GM13977 (cell line): ENCODE data around the gene SZRD1.

Experiments
- DNase-seq: peaks from one replicate; pipeline ENCODE4 v3.0.0; 2012; ENCODE audit warnings: low spot score
- in situ Hi-C: fragments of 300-500 bp; cut with MboI; formaldehyde crosslinking; loops from one replicate; pipeline ENCODE4 v1.12.0; 2022; ENCODE audit warnings: low sequenced_read_pairs, low pct_unique_long_range_greater_than_20kb, mixed read lengths, inconsistent platforms; ENCODE audit not compliant: unreplicated experiment
- TF ChIP-seq, protein P1 (sequence below): IDR thresholded peaks from 2 replicates; pipeline ENCODE4 v1.5.1; 2012; ENCODE audit warnings: mild to moderate bottlenecking, control low read depth; ENCODE audit not compliant: insufficient read depth; ENCODE audit errors: extremely low read depth, missing control alignments

Gene SZRD1

DNA sequence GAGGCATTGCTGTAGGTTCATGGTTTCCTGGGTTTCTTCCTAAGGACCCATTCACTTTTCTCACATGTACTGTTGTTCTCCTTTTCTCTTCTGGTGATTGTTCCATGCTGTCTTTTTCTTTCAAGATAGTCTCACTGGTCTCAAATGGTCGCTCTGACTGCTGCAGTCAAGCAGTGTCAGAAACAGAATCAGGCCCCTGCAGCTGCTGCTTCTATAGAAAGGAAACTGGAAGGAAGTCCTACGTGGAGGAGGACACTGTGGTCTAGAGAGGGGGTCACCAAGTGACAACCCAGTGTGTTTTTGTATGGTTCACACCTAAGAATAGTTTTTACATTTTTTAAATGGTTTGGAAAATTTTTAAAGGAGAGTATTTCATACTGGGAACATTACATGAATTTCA is 75.9 kb downstream of the SZRD1 start:
- in situ Hi-C loops, result no loop called here
- no peak for DNase-seq
- TF ChIP-seq, protein P1, sequence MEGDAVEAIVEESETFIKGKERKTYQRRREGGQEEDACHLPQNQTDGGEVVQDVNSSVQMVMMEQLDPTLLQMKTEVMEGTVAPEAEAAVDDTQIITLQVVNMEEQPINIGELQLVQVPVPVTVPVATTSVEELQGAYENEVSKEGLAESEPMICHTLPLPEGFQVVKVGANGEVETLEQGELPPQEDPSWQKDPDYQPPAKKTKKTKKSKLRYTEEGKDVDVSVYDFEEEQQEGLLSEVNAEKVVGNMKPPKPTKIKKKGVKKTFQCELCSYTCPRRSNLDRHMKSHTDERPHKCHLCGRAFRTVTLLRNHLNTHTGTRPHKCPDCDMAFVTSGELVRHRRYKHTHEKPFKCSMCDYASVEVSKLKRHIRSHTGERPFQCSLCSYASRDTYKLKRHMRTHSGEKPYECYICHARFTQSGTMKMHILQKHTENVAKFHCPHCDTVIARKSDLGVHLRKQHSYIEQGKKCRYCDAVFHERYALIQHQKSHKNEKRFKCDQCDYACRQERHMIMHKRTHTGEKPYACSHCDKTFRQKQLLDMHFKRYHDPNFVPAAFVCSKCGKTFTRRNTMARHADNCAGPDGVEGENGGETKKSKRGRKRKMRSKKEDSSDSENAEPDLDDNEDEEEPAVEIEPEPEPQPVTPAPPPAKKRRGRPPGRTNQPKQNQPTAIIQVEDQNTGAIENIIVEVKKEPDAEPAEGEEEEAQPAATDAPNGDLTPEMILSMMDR, result no peak

DNA sequence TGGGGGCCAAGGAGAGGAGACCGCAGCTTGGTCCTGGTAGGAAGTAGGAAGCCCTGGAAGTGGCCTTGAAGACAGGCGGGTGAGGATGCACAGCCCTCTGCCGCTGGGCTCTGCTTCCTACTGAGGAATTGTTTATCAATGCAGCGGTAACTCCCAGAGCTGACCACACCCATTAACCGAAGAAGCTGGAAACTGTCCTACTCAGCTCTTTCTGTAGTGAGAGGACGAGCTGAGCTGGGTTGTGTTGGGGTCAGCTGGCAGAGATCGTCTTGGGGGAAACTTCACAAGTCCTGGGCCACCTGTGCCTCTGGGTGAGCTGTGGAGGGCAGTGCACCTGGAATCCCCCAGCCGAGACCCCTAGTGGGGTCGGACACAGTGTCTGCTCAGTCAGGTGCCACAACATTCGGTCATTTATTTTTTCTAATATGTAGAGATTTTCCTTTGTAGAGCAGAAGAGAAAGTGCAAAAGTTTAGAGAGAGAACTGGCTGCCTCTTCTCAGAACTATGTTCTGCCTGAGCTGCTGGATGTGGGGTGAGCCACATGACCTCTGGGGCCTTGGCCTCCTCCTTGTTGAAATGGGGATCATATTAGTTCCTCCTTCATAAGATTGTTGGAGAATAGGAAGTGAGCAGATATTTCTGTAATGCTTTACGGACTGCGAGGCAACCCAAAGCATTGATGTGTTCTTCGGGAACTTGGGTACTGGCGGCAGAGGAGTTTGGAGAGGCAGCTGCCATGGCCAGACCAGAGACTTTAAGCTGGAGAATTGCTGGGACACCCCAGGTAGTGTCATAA is 77.1 kb downstream of the SZRD1 start:
- TF ChIP-seq, protein P1, result no peak
- no peak for DNase-seq
- in situ Hi-C loops, result no loop called here

DNA sequence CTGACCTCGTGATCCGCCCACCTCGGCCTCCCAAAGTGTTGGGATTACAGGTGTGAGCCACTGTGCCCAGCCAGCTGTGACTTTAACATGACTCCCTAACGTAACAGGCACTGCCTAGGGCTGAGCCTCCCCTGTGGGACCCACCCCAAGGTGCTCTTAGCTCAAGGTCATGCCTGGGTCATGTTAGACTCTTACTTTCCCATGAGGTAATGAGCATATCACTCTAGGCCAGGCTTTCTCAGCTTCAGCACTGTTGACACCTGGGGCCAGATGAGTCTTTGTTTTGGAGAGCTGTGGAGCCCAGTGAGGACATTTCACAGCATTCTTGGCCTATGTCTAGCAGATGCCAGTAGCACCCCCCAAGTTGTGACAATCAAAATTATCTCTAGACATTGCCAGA is 78.0 kb downstream of the SZRD1 start:
- DNase-seq, result peak; percentile 40
- in situ Hi-C loops, result no loop called here
- TF ChIP-seq, protein P1, result no peak

DNA sequence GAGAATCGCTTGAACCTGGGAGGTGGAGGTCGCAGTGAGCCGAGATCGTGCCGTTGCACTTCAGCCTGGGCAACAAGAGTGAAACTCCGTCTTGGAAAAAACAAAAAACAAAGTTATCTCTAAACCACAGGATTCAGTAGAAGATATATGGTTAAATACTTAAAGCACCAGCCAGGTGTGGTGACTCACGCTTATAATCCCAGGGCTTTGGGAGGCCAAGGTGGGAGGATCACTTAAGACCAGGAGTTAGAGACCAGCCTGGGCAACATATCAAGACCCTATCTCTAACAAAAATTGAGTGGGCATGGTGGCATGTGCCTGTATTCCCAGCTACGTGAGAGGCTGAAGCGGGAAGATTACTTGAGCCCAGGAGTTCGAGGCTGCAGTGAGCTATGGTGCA is 79.1 kb downstream of the SZRD1 start:
- no peak for DNase-seq
- in situ Hi-C loops, result no loop called here
- TF ChIP-seq, protein P1, result no peak

DNA sequence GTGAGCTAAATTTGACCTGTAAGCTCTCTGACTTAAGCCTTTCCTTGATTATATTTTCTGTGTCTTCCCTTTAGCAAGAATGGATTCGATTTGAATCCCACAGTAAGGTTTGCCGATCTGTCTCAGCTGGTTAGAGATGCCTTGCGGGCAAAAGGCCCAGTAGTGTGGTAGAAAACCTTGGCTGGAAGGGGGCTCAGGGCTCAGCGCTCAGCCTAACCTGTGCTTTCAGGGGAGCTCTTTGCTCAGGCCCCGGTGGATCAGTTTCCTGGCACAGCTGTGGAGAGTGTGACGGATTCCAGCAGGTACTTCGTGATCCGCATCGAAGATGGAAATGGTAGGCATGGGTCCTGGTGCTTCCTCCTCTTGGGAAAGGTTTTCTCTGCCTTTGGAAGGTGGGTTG is 80.6 kb downstream of the SZRD1 start:
- in situ Hi-C loops, result no loop called here
- TF ChIP-seq, protein P1, result no peak
- DNase-seq, result no peak
